Measurements from ENCODE around the gene SYF2. TPM values are rescaled to one million over a fixed set of nuclear protein-coding genes. Genes with fewer than 3 reads are reported as not detected.
A peak's percentile ranks its signal among the peaks of the same experiment; 100 is the strongest.

Gene SYF2
- total and polyA plus RNA-seq, 2 of the 13 experiments (the other 11 are each of a cell fraction or from before 2014, with no cell fraction given) = 17.8 to 34.1 TPM

DNA sequence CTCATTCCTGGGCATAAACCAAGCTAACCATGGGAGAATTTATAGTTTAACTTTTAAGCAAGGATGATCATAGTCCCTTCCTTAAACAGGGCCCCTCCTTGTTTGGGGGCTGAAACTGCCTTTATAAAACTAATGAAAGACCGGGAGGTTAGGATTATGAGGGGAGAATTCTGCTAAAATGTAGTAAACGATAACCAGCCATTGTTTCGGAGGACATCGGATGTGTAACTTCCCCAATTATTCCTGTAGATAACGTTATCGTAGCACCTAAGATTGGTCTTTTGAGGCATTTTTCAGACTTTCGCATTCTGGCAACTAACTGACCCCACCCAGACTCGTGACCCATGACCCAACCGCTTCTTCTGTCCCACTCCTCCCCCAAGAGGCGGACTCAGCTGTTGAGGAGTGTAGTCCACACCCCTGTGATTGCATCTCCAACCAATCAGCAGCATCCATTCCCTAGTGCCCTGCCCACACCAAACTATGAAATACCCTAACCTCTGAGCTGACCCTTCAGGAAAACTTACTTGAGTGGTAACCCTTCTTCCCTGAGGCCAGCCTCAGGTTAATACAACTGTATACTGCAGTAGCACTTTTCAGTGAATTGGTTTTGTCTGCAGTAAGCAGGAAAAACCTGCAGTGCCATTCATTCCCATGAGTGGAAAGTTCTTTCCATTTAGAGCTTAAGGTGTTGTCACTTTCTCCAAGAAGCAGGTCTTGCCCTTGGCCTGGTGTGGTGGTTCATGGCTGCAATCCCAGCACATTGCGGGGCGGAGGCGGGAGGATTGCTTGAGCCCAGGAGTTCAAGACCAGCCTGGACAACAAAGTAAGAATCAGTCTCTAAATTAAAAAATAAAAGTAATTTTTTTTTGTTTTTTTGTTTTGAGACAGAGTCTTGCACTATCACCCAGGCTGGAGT is 823 bp upstream of the SYF2 start:
- Histone ChIP-seq H3K27me3 (ENCODE audit: control insufficient read depth in 1 of 2, insufficient read depth in 2 of 2, low read length in 2 of 2) (no peaks in the 10 kb centered on the region), H3K4me3 (replicated peaks in 1 of 3; ENCODE audit: insufficient read depth in 1 of 3, low read depth in 2 of 3, low read length in 3 of 3) (peak overlapping the region; percentile 74 to 86 (median 84)), H4K20me1 (ENCODE audit: insufficient read depth, low read length) (no peaks in the 10 kb centered on the region), H3K4me2 (ENCODE audit: low read depth, low read length) (peak overlapping the region; percentile 92), H2AFZ (ENCODE audit: low read length) (no peak overlapping the region), H3K9me3 (ENCODE audit: low read length) (no peaks in the 10 kb centered on the region), H3K27ac (ENCODE audit: extremely low read length, insufficient read depth, low read length) (peak overlapping the region; percentile 82), H3K36me3 (replicated peaks in 1 of 2; ENCODE audit: control insufficient read depth in 1 of 2, insufficient read depth in 2 of 2, low read length in 2 of 2) (peaks cover 0 to 14% of the 10 kb centered on the region in 2 experiments; a peak in 3 of 5 replicates), H3K79me2 (ENCODE audit: insufficient read depth, low read length) (peaks cover 20% of the 10 kb centered on the region), H3K9ac (ENCODE audit: insufficient read depth, low read depth, low read length) (peak overlapping the region; percentile 85), H3K4me1 (ENCODE audit: insufficient read depth, low read length) (peaks cover 21% of the 10 kb centered on the region)
- intact Hi-C loops (cut with micrococcal nuclease; ENCODE audit: unreplicated experiment) (loop anchor here (1.0 kb wide), 1 partner anchor 35 kb away; no protein-coding TSS in a partner anchor), in situ Hi-C loops (cut with HindIII; ENCODE audit: extremely low pct_ligation_motif_present, low pct_unique_long_range_greater_than_20kb) (no loop called here)
- WGBS (ENCODE audit: low lambda C conversion rate) = 24% methylated on average over 13 of the region's 13 CpGs
- BruUV-seq (replicated peaks) = TSS peak; percentile 97
- FAIRE-seq (peak; percentile 97), ATAC-seq (peak; percentile 94), DNase-seq (ENCODE audit: low spot score) (peak; percentile 91)
- ChIA-PET CTCF (ENCODE audit: low intra/inter-chr PET ratio, low total read pairs) (no interaction called here), POLR2A (interaction anchor here (1.0 to 2.4 kb wide), 20 partner anchors 8 to 528 kb away, joined by 3 to 59 read pairs (median 6); partner anchors contain the start of genes MACO1 and RSRP1)
- TF ChIP-seq MAZ (IDR thresholded peaks at IDR 0.05; ENCODE audit: borderline replicate concordance, low read depth, low read length) = no peak
- TF ChIP-seq MAZ (CRISPR knock-in tag; IDR thresholded peaks at IDR 0.05; ENCODE audit: low read depth) = no peak; the same call in 1 of the 2 replicates
- TF ChIP-seq GTF2F1 (IDR thresholded peaks at IDR 0.05; ENCODE audit: low read length) = no peak
- no peak for TF ChIP-seq ZNF672 (CRISPR knock-in tag; IDR thresholded peaks at IDR 0.05)
- no peak for TF ChIP-seq ZNF607 (CRISPR knock-in tag; IDR thresholded peaks at IDR 0.05; ENCODE audit: borderline replicate concordance)
- no peak for TF ChIP-seq PHF8 (CRISPR knock-in tag; IDR thresholded peaks at IDR 0.05)
- no peak; the same call in 1 of the 2 replicates for TF ChIP-seq KDM3A (CRISPR knock-in tag; IDR thresholded peaks at IDR 0.05; ENCODE audit: low read depth)
- no peak for TF ChIP-seq NFE2L2 (IDR thresholded peaks at IDR 0.05; ENCODE audit: low read length)
- TF ChIP-seq, protein P1, sequence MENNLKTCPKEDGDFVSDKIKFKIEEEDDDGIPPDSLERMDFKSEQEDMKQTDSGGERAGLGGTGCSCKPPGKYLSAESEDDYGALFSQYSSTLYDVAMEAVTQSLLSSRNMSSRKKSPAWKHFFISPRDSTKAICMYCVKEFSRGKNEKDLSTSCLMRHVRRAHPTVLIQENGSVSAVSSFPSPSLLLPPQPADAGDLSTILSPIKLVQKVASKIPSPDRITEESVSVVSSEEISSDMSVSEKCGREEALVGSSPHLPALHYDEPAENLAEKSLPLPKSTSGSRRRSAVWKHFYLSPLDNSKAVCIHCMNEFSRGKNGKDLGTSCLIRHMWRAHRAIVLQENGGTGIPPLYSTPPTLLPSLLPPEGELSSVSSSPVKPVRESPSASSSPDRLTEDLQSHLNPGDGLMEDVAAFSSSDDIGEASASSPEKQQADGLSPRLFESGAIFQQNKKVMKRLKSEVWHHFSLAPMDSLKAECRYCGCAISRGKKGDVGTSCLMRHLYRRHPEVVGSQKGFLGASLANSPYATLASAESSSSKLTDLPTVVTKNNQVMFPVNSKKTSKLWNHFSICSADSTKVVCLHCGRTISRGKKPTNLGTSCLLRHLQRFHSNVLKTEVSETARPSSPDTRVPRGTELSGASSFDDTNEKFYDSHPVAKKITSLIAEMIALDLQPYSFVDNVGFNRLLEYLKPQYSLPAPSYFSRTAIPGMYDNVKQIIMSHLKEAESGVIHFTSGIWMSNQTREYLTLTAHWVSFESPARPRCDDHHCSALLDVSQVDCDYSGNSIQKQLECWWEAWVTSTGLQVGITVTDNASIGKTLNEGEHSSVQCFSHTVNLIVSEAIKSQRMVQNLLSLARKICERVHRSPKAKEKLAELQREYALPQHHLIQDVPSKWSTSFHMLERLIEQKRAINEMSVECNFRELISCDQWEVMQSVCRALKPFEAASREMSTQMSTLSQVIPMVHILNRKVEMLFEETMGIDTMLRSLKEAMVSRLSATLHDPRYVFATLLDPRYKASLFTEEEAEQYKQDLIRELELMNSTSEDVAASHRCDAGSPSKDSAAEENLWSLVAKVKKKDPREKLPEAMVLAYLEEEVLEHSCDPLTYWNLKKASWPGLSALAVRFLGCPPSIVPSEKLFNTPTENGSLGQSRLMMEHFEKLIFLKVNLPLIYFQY (CRISPR knock-in tag; IDR thresholded peaks at IDR 0.05; ENCODE audit: borderline replicate concordance) = no peak
- no peak for TF ChIP-seq SCMH1 (CRISPR knock-in tag; IDR thresholded peaks at IDR 0.05; ENCODE audit: borderline replicate concordance)
- TF ChIP-seq POLR2G (IDR thresholded peaks at IDR 0.05; ENCODE audit: low read depth, low read length) = peak; percentile 25; the same call in 1 of the 2 replicates
- TF ChIP-seq, protein P2, sequence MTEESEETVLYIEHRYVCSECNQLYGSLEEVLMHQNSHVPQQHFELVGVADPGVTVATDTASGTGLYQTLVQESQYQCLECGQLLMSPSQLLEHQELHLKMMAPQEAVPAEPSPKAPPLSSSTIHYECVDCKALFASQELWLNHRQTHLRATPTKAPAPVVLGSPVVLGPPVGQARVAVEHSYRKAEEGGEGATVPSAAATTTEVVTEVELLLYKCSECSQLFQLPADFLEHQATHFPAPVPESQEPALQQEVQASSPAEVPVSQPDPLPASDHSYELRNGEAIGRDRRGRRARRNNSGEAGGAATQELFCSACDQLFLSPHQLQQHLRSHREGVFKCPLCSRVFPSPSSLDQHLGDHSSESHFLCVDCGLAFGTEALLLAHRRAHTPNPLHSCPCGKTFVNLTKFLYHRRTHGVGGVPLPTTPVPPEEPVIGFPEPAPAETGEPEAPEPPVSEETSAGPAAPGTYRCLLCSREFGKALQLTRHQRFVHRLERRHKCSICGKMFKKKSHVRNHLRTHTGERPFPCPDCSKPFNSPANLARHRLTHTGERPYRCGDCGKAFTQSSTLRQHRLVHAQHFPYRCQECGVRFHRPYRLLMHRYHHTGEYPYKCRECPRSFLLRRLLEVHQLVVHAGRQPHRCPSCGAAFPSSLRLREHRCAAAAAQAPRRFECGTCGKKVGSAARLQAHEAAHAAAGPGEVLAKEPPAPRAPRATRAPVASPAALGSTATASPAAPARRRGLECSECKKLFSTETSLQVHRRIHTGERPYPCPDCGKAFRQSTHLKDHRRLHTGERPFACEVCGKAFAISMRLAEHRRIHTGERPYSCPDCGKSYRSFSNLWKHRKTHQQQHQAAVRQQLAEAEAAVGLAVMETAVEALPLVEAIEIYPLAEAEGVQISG (CRISPR knock-in tag; IDR thresholded peaks at IDR 0.05) = no peak; the same call in 1 of the 2 replicates
- TF ChIP-seq SOX13 (IDR thresholded peaks at IDR 0.05) = no peak
- no peak for TF ChIP-seq SOX13 (CRISPR knock-in tag; conservative IDR thresholded peaks at IDR 0.05 in 1 of 2, IDR thresholded peaks at IDR 0.05 in 1 of 2)

Data from HepG2 (cell line).